Progenitor cell of endocrine pancreas (in vitro differentiated cells): ENCODE measurements around the gene SPATS2L. TPM values are rescaled to one million over a fixed set of nuclear protein-coding genes. Genes with fewer than 3 reads are reported as not detected.

Experiments used
- DNase-seq: peaks from one replicate; pipeline ENCODE4 v3.0.0; 2021; ENCODE audit warnings: low spot score; ENCODE audit not compliant: unreplicated experiment
- H3K27ac Mint-ChIP-seq: 2 replicates; pipeline ENCODE4 v1.8.0; 2021; ENCODE audit warnings: mild to moderate bottlenecking, moderate library complexity, mixed read lengths
- H3K27me3 Mint-ChIP-seq: 2 replicates; pipeline ENCODE4 v1.8.0; 2021; ENCODE audit warnings: mixed read lengths
- H3K36me3 Mint-ChIP-seq: 2 replicates; pipeline ENCODE4 v1.8.0; 2022; ENCODE audit warnings: mixed read lengths; ENCODE audit not compliant: insufficient read depth
- H3K4me1 Mint-ChIP-seq: 2 replicates; pipeline ENCODE4 v1.8.0; 2021; ENCODE audit warnings: low read depth, mixed read lengths
- H3K4me3 Mint-ChIP-seq: 2 replicates; pipeline ENCODE4 v1.8.0; 2021; ENCODE audit warnings: low read depth, mild to moderate bottlenecking, moderate library complexity, mixed read lengths
- H3K9me3 Mint-ChIP-seq: 2 replicates; pipeline ENCODE4 v1.8.0; 2021; ENCODE audit warnings: low read depth, mixed read lengths
- long read RNA-seq: library from polyadenylated mRNA; unstranded; transcript quantifications from one replicate; pipeline ENCODE4 v2.0.0, GENCODE V29; 2020
- total RNA-seq: library from RNA; stranded (reverse); gene quantifications from 2 replicates; pipeline ENCODE4 v1.2.1, GENCODE V29; 2021
- TF ChIP-seq, protein P1 (sequence below): fragments of 200-600 bp; sonication (generic); IDR thresholded peaks from one replicate; pipeline ENCODE4 v1.5.0; 2021; ENCODE audit warnings: antibody characterized with exemption, mild to moderate bottlenecking; ENCODE audit not compliant: unreplicated experiment

The SPATS2L gene, protein sequence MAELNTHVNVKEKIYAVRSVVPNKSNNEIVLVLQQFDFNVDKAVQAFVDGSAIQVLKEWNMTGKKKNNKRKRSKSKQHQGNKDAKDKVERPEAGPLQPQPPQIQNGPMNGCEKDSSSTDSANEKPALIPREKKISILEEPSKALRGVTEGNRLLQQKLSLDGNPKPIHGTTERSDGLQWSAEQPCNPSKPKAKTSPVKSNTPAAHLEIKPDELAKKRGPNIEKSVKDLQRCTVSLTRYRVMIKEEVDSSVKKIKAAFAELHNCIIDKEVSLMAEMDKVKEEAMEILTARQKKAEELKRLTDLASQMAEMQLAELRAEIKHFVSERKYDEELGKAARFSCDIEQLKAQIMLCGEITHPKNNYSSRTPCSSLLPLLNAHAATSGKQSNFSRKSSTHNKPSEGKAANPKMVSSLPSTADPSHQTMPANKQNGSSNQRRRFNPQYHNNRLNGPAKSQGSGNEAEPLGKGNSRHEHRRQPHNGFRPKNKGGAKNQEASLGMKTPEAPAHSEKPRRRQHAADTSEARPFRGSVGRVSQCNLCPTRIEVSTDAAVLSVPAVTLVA
- total RNA-seq: 110 and 121 TPM in 2 replicates
- long read RNA-seq, transcript SPATS2L-209 (13 exons, 2,698 nt): major isoform, 16 of 91 reads
- long read RNA-seq, transcript SPATS2L-202 (12 exons, 2,119 nt): minor isoform, 6 of 91 reads
- long read RNA-seq, transcript SPATS2L-204 (13 exons, 2,463 nt): minor isoform, 10 of 91 reads
- long read RNA-seq, partial matches to known transcripts: 28 of 91 reads
- long read RNA-seq, other reads (novel, unspliced or antisense): 29 of 91 reads

DNA sequence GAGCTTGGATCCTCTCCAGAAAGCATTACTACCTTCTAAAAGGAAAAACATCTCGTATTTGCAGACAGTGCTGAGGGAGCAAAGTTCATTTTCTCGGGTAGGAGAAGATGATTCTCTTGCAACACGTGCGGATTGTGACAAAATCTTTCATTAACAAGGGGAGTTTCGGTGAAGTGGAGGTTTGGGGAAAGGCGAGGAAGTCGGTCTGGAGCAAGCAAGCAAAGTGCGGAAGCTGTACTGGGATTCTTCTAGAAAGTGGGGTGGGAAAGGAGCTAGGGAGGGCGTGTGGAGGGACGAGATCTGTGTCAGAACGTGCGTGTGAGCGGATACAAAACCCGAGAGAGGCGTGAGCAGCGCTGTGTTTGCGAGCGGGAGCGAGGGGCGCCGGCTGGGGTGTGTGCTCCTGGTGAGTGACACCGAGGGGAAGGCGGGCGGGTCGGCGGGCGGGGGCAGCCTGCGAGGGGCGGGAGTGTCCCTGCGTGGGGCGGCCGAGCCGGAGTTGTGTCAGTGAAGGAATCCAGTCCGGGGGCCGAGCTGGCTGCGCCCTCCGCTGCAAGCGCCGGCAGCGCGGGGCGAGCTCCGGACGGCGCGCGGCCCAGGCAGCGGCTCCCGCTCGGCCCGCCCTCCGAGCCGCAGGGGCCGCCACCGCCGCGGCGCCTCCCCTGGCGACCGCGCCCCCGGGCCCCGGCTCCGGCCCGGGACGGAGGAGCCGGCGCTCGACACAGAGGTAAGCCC is at the start of gene SPATS2L:
TSS of gene SPATS2L (plus strand) at position 498 of the 735 bp plus-strand sequence. CDS start 82,552 bp downstream, outside the sequence.
- Mint-ChIP-seq H3K9me3 (no peaks in the 10 kb centered on the region), H3K4me3 (peak within 1 kb of the TSS; percentile 86), H3K4me1 (peaks cover 48% of the 10 kb centered on the region), H3K27me3 (no peaks in the 10 kb centered on the region), H3K27ac (peak within 1 kb of the TSS; percentile 99), H3K36me3 (no peaks in the 10 kb centered on the region)
- peak; percentile 72 for DNase-seq
- TF ChIP-seq, protein P1, sequence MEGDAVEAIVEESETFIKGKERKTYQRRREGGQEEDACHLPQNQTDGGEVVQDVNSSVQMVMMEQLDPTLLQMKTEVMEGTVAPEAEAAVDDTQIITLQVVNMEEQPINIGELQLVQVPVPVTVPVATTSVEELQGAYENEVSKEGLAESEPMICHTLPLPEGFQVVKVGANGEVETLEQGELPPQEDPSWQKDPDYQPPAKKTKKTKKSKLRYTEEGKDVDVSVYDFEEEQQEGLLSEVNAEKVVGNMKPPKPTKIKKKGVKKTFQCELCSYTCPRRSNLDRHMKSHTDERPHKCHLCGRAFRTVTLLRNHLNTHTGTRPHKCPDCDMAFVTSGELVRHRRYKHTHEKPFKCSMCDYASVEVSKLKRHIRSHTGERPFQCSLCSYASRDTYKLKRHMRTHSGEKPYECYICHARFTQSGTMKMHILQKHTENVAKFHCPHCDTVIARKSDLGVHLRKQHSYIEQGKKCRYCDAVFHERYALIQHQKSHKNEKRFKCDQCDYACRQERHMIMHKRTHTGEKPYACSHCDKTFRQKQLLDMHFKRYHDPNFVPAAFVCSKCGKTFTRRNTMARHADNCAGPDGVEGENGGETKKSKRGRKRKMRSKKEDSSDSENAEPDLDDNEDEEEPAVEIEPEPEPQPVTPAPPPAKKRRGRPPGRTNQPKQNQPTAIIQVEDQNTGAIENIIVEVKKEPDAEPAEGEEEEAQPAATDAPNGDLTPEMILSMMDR: no peak

DNA sequence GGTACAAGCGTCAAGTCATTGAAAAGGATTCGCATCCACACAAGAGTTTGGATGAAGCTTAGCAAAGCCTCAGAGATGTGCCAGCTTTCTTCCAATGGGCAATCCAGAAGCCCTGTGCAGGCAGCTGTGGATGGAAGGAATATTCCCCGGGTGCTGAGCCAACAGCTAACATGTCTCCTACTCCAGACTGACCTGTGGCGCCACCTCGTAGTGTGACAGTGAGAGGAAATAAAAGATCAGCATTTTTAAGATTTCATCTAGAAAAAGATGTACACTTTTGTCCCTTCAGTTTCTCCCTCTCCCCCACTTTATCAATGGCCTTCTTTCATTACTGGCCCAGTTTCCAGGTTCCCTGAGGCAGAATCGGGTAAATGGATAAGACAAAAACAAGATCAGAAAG is 48.9 kb upstream of the SPATS2L start:
- H3K27me3 Mint-ChIP-seq: no peaks in the 10 kb centered on the region

DNA sequence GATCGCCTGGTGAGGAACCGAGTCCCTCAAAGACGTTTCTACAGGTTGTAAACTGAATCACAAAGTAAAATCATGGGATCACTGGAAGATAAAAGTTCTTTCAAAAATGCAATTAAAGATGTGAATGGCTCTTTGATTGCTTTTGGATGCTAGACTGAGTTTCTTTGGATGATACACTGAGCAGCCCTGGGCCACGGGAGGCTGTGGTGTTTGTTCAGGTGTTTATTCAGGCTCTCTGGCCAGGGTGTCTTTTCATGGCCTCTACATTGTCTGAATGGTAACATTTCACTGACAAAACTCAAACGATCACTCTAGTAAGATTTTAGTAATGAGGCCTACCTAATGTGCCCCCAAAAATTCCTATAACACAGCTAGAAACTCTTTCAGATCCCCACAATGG is 48.4 kb upstream of the SPATS2L start:
- no peak overlapping the region for H3K4me3 Mint-ChIP-seq
- H3K4me1 Mint-ChIP-seq: peaks cover 21% of the 10 kb centered on the region
- H3K36me3 Mint-ChIP-seq: no peaks in the 10 kb centered on the region
- TF ChIP-seq, protein P1: no peak
- H3K9me3 Mint-ChIP-seq: peaks cover 3% of the 10 kb centered on the region
- H3K27ac Mint-ChIP-seq: no peak overlapping the region
- DNase-seq: no peak
- H3K27me3 Mint-ChIP-seq: no peaks in the 10 kb centered on the region

More for the DNA sequence above, 48.9 kb upstream of the SPATS2L start:
- Mint-ChIP-seq H3K4me3 (no peak overlapping the region), H3K27ac (peak overlapping the region; percentile 17), H3K9me3 (peaks cover 3% of the 10 kb centered on the region), H3K36me3 (no peaks in the 10 kb centered on the region), H3K4me1 (peaks cover 26% of the 10 kb centered on the region)
- TF ChIP-seq, protein P1: no peak
- no peak for DNase-seq

DNA sequence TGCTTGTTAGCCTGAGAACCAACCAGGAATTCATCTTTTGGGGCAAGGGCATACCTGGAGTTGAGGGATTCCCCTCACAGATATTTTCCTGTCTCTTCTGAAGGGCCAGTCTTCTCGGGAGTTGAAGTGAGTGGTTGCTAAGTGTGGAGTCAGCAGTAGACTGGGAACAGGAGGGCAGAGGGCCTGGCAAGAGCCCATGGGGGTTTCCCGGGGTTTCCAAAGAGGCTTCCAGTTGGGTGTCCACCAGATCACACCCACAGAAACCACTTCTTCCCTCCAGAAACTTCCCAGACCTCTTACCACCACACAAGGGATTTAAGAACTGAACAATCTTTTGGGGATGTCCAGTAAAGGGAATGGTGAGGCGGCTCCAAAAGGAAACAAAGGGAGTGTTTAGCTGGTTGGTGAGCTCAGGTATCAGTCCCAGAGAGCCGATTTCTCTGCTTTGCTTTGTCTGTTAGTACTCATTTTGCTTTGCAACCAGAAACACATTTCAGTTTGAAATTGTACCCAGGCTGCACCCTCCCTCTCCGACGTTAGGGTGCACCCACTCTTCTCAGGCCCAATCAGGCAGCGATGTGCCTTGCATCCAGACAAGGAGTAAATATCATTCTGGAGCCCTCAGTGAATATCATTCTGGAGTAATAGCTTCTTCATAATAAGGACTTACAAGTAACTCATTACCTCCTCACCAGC is 47.5 kb upstream of the SPATS2L start:
- TF ChIP-seq, protein P1: no peak
- peaks cover 18% of the 10 kb centered on the region for H3K4me1 Mint-ChIP-seq
- DNase-seq: no peak
- H3K27ac Mint-ChIP-seq: peak overlapping the region; percentile 69
- H3K4me3 Mint-ChIP-seq: no peak overlapping the region
- no peaks in the 10 kb centered on the region for H3K36me3 Mint-ChIP-seq
- H3K9me3 Mint-ChIP-seq: peaks cover 3% of the 10 kb centered on the region
- H3K27me3 Mint-ChIP-seq: no peaks in the 10 kb centered on the region
